HK-2 (cell line): ENCODE measurements around the gene C5orf47.

ENCODE experiments used
- DNase-seq: peaks from one replicate; pipeline ENCODE4 v3.0.0-alpha.2; 2018; ENCODE audit not compliant: unreplicated experiment

The C5orf47 gene, protein sequence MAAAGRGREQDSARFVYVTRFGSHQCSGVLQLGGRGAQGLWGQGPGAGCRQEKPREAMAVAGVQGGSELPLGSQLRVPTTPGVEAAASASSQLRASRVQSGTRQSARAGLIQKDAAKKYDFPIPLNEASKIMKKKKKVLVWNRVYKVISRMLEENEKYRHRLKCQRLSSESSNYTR

GRCh38 chr5:173988554-173989431 lies at the start of gene C5orf47:
C5orf47 (plus strand) TSS chr5:173989170; CDS start chr5:173989264, 94 bp downstream.
- DNase-seq, result no peak

GRCh38 chr5:173940269-173940668 lies 48.7 kb upstream of the C5orf47 start:
- DNase-seq, result no peak

GRCh38 chr5:173941102-173941501 lies 47.9 kb upstream of the C5orf47 start:
- DNase-seq, result no peak

GRCh38 chr5:173941758-173942401 lies 47.1 kb upstream of the C5orf47 start:
- DNase-seq, result no peak

DNA sequence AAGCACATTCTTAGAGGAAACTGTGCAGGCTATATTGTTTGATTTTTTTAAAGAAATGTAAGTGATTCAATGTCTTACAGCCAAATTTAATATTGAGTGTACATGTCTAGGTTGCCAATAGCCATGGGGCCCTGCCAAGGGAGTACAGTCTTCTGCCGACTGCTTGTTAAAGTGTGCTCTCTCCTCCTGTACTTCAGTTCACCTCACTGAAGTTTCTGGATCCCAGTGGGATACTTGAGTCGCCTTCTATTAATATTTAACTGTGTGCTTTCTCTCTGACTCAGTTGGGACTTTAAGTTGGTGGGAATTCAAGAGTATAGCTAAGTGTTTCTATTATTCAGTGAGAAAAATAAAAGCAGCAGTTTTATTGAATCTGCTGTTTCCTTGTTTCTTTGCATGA lies 44.5 kb upstream of the C5orf47 start:
- DNase-seq, result no peak

GRCh38 chr5:173945160-173945559 lies 43.8 kb upstream of the C5orf47 start:
- DNase-seq, result no peak

DNA sequence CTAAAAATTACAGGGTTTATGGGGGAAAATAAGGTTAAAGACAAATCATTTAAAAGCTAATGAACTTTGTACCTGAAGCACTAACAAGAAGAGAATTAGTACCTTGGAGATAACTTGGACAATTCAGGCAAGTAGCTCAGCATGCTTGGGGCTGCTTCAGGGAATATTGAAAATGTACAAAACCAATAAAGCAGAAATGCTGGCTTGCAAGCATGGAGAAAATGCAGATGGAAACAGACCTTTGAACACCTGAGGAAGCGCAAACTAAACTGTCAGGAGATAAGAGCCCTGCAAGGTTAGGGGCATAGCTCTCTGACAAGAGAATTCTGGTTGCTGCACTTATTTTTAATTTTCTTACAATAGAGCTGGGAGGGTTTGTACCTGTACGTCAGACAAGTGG lies 42.6 kb upstream of the C5orf47 start:
- no peak for DNase-seq

GRCh38 chr5:173950829-173951228 lies 38.1 kb upstream of the C5orf47 start:
- DNase-seq, result no peak

DNA sequence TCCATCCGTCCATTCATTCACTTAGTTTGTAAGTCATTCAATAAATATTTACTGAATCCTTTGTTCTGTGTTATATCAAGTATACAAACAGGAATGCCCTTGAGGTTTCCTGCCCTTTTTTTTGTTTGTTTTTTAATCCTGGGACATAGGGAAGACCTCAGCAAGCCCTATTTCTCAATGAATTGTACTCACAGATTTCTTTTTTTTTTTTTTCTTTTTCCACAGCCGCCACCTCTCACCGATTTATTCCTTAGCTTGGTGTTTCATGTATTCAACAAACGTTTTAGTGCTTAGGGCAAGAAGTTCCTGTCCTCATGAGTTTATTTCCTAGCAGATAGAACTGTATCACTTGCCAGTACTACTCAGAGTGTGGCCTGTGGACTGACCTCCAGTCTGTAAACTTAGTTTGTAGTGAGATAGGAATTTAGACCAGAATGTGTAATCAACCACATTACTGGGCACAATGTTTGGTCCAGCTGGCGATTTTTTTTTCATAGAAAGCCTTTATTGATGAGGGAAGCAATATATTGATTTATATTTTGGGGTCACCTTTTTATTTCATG lies 35.4 kb upstream of the C5orf47 start:
- DNase-seq, result no peak

DNA sequence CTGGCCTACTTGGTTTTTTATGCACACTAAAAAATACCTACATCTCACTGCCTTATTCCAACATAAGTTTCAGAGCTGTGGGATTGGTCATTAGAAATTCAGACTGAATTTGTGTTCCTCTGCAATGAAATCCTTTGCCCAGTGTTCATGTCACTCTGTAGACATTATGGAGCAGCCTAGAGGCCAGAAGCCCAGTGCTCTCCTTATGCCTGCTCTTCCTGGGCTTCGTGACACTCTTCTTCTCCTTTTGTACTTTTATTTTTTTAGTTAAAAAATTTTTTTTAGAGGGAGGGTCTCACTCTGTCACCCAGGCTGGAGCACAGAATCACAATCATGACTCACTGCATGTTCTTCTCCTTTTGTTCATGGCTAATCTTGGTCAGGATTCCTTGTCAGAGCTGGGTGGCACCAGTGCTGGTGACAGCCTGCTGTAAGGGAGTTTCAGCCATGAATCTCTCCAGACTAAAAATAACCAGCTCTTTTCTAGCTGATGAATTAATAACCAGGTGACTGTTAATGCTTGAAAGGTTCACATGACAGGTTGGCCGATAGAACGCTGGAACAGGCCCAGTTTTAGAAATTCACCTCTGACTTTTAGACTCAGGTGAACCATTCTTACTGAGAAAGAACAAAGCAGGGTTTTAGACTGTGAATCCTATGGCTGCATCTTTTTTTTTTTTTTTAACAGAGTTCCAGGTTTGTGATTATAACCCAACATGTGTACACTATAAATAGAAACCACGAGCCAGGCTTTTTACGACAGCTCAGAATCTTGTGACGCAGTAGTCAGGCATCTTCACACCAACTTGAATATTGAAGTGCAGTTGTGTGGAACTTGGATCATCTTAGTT lies 34.1 kb upstream of the C5orf47 start:
- DNase-seq, result no peak

DNA sequence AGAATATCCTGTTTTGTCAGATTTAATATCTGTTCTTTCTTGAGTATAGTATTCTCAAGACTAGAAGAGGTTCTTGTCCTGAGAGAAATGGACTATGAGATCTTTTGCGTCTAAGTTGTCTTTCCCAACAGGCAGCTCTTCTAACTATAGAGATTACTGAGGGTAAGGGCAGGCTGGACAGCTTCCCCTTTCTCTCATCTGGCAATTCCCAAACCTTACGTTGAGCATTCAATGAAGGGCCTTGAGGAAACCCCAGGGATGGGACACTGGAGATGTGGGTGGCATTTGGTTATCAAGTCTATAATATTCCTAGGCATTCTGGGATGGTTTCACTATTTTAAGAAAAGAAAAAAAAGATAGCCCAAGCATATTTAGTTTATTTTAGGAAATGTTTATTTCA lies 28.0 kb upstream of the C5orf47 start:
- DNase-seq, result no peak

DNA sequence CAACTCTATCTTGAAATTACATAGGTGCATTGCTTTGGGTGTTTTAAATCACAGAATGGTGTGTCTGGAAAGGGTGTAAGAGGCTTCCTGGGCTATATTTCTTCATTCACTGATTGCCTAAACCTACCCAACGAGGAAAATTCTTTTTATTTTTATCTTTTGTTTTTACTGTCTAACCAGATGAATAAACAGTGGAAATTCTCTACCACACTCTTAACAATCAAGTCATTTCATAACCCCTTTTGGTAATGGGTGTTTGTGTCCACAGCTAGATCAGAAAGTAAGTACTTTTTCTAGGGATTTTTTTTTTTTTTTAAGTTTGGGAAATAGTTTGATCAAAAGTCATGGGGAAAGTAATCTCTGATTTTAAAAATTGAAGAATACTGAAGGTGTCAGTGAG lies 27.6 kb upstream of the C5orf47 start:
- DNase-seq, result no peak

DNA sequence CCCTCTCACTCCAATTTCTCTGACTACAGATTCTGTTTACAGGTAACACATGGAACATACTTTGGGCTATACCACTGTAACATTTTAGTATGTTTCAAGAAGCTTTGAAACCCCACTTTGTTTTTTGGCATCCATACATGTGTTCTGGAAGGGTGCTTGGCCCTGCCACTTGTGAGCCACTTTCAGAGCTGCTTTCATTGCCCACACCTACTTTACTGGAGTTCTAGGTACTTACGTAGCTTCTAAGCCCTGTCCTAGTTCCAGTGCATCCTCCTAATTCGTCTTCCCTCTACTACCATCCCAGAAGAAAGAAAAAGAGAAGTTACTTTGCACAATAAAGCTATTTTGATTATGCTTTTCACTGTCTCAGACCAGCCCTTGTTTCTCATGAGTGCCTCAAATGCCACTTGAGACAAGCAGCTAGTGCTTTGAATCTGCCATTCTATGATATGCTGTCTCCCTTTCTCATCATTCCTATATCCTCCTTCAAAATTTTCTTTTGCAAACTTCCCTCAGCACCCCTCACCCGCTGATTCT lies 26.5 kb upstream of the C5orf47 start:
- DNase-seq, result no peak

- no peak for DNase-seq
These were observed 25.7 kb upstream of the C5orf47 start for GRCh38 chr5:173963182-173963838.

DNA sequence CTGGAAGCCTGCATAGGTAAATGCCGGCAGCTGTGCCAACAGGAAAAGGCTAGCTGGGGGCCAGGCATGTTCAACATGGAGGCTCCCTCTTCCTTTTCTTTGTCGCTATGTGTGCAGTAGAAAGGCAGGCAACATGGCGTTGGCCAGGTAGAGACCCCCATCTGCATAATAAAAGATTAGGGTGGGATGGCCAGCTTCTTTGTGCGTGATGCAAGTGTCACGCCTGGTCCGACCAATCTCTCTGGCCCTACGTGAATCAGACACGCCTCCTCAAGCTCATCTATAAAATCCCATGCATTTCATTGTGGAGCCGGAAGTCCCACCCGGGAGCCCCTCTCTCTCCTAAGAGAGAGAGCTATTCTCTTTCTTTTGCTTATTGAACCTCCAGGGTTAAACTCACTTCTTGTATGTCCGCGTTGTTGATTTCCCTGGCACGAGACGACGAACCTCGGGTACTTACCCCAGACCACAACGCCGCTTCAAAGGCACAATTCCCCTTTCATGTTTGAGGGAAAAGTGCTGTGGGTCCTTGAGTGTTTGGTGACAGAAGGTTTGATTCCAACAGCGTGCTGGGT lies 25.0 kb upstream of the C5orf47 start:
- DNase-seq, result no peak

- no peak for DNase-seq
These were observed 24.5 kb upstream of the C5orf47 start for GRCh38 chr5:173964506-173964905.

DNA sequence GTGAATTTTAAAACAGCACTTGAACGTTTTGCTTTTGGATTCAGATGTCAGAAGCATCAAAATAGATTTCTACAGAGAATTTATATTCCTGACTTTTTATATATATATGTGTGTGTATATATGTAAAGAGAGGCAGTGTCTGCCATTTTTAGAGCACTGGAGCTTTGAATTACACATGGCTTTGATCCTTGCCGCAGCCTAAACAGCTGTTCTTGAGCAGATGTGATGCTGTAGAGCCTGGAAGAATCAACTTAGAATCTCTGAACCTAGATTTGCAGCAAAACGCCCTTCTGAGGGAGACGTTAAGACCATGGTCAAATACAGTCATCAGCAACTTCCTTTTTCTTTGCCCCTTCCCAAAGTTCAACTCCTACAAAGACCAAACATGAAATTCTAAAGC lies 21.7 kb upstream of the C5orf47 start:
- no peak for DNase-seq

- no peak for DNase-seq
These were observed 20.7 kb upstream of the C5orf47 start for GRCh38 chr5:173968154-173968797.

DNA sequence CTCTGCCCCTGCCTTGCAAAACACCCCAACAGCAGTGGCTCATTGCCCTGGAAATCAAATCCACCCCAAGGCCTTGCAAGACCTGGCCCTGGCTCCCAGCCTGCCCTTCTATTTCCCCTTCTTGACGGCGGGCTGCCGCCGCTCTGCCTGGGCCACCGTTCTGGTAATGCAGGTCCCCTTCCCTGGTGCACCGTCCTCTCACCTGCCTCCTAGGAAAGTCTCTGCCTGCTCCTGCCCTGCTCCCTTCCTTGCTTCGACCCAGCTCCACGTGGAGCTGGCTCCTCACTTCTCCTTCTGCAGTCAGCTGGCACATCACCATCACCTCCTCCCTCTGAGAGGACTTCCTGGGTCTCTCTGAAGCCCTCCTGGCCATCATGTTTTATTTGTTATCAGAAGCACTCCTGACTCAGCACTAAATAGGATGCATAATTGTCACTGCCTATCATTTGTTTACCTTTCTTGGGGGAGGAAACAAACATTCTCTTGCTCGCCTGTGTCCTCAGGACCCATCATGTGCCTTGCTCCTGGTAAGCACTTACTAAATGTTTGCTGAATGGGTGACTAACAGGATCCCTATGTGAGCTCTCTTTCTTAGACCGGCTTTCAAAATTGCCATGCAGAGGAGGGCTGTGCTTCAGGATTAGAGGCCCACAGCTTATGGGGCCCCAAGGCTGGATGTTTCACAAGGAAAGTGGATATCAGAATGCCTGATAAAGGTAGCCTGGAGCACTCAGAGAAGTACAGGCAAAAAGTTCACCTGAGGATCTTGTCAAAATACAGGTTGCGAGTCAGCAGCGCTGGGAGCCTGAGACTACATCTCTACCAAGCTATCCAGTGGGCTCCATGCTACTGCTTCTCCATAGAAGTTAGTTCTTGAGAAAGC lies 19.6 kb upstream of the C5orf47 start:
- DNase-seq, result no peak
